ENCODE data around the gene SPEN. TPM values are rescaled to one million over a fixed set of nuclear protein-coding genes. Genes with fewer than 3 reads are reported as not detected.

SPEN gene
- total RNA-seq, 1 donor from 2014 or later = 33.5 TPM

- no peaks in the 10 kb centered on the region for H3K36me3 Mint-ChIP-seq (ENCODE audit: low read depth, unreplicated experiment)
- DNase-seq (ENCODE audit: low spot score) = no peak
- H3K4me1 Mint-ChIP-seq (ENCODE audit: unreplicated experiment) = no peaks in the 10 kb centered on the region
Measured at GRCh38 chr1:15858672-15859372, 11.3 kb downstream of the SPEN start.

GRCh38 chr1:15863156-15863901, 15.8 kb downstream of the SPEN start:
- DNase-seq (ENCODE audit: low spot score) = no peak
- no peaks in the 10 kb centered on the region for H3K9me3 Mint-ChIP-seq (ENCODE audit: unreplicated experiment)
- TF ChIP-seq CTCF (IDR thresholded peaks at IDR 0.05; ENCODE audit: unreplicated experiment) = no peak
- no peaks in the 10 kb centered on the region for H3K36me3 Mint-ChIP-seq (ENCODE audit: low read depth, unreplicated experiment)
- no peak overlapping the region for H3K27ac Mint-ChIP-seq (ENCODE audit: unreplicated experiment)
- peaks cover 2% of the 10 kb centered on the region for H3K27me3 Mint-ChIP-seq (ENCODE audit: unreplicated experiment)
- H3K4me1 Mint-ChIP-seq (ENCODE audit: unreplicated experiment) = no peaks in the 10 kb centered on the region
- H3K4me3 Mint-ChIP-seq (ENCODE audit: unreplicated experiment) = no peak overlapping the region

More at GRCh38 chr1:15858672-15859372, 11.3 kb downstream of the SPEN start:
- no peak for TF ChIP-seq CTCF (IDR thresholded peaks at IDR 0.05; ENCODE audit: unreplicated experiment)
- Mint-ChIP-seq H3K4me3 (ENCODE audit: unreplicated experiment) (no peak overlapping the region), H3K9me3 (ENCODE audit: unreplicated experiment) (no peaks in the 10 kb centered on the region), H3K27ac (ENCODE audit: unreplicated experiment) (no peak overlapping the region), H3K27me3 (ENCODE audit: unreplicated experiment) (peaks cover 4% of the 10 kb centered on the region)

- no peak overlapping the region for H3K27ac Mint-ChIP-seq (ENCODE audit: unreplicated experiment)
- H3K9me3 Mint-ChIP-seq (ENCODE audit: unreplicated experiment) = no peaks in the 10 kb centered on the region
- H3K4me1 Mint-ChIP-seq (ENCODE audit: unreplicated experiment) = peaks cover 7% of the 10 kb centered on the region
- no peaks in the 10 kb centered on the region for H3K27me3 Mint-ChIP-seq (ENCODE audit: unreplicated experiment)
- no peak overlapping the region for H3K4me3 Mint-ChIP-seq (ENCODE audit: unreplicated experiment)
- H3K36me3 Mint-ChIP-seq (ENCODE audit: low read depth, unreplicated experiment) = no peaks in the 10 kb centered on the region
- no peak for DNase-seq (ENCODE audit: low spot score)
- no peak for TF ChIP-seq CTCF (IDR thresholded peaks at IDR 0.05; ENCODE audit: unreplicated experiment)
Measured at GRCh38 chr1:15866721-15867201, 19.3 kb downstream of the SPEN start.

- Mint-ChIP-seq H3K4me1 (ENCODE audit: unreplicated experiment) (peaks cover 7% of the 10 kb centered on the region), H3K27ac (ENCODE audit: unreplicated experiment) (no peak overlapping the region), H3K9me3 (ENCODE audit: unreplicated experiment) (no peaks in the 10 kb centered on the region), H3K4me3 (ENCODE audit: unreplicated experiment) (no peak overlapping the region), H3K27me3 (ENCODE audit: unreplicated experiment) (no peaks in the 10 kb centered on the region), H3K36me3 (ENCODE audit: low read depth, unreplicated experiment) (no peaks in the 10 kb centered on the region)
- TF ChIP-seq CTCF (IDR thresholded peaks at IDR 0.05; ENCODE audit: unreplicated experiment) = no peak
- DNase-seq (ENCODE audit: low spot score) = no peak
Measured at GRCh38 chr1:15867288-15867687, 19.8 kb downstream of the SPEN start.

GRCh38 chr1:15869413-15869812, 21.9 kb downstream of the SPEN start:
- Mint-ChIP-seq H3K36me3 (ENCODE audit: low read depth, unreplicated experiment) (peaks cover 4% of the 10 kb centered on the region), H3K27me3 (ENCODE audit: unreplicated experiment) (no peaks in the 10 kb centered on the region), H3K4me1 (ENCODE audit: unreplicated experiment) (peaks cover 7% of the 10 kb centered on the region), H3K4me3 (ENCODE audit: unreplicated experiment) (no peak overlapping the region), H3K9me3 (ENCODE audit: unreplicated experiment) (no peaks in the 10 kb centered on the region), H3K27ac (ENCODE audit: unreplicated experiment) (no peak overlapping the region)
- no peak for TF ChIP-seq CTCF (IDR thresholded peaks at IDR 0.05; ENCODE audit: unreplicated experiment)
- DNase-seq (ENCODE audit: low spot score) = no peak
